ENCODE measurements around the gene TMEM258. TPM values are rescaled to one million over a fixed set of nuclear protein-coding genes. Genes with fewer than 3 reads are reported as not detected.
A peak's percentile ranks its signal among the peaks of the same experiment; 100 is the strongest.

Gene TMEM258
- total and polyA plus RNA-seq, 4 donors, result 43.9 to 229 (median 163) TPM

DNA sequence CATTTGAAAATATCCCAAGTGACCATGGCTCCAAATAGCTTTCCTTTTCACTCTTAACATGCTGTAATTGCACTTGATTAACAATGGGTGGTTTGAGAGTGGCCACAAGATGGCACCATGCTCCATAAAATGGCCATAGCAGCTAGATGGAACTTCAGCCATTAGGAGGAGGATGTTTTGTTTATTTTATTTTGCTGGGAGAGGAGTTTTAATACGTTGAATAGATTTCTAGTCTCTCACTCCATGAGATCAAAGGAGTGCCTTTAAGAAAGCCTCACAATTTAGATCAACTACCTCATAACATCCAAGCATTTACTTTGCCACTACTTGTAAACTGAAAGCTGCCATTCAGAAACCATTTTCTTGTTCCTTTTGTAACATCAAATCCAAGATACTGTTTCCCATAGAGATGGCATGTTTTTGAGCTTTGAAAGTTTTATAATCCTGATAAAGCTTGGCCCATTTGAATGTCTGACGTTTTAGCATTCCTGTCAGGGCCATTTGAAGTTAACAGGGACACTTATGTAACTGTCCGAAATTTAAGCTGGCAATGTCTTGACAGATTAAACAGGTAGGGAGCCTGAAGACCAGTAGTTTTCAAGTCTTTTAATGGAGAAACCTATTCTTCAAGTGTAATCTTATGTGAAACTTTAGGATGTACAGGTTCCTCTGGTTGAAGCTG is 5.0 kb upstream of the TMEM258 start:
- DNase-seq (peak; percentile 86 to 95 (median 91)), ATAC-seq (ENCODE audit: insufficient read depth, low FRiP score) (no peak)
- H3K27me3 ChIP-seq (ENCODE audit: control insufficient read depth in 3 of 3, insufficient read depth in 3 of 3, low read length in 2 of 3), result no peaks in the 10 kb centered on the region
- peaks cover 0 to 18% (median 3%) of the 10 kb centered on the region in 4 donors for H3K36me3 ChIP-seq (ENCODE audit: control insufficient read depth in 4 of 4, insufficient read depth in 4 of 4, low read length in 4 of 4)
- 30 to 47% methylated on average over 3 of the region's 3 CpGs for WGBS, 2 donors
- peak overlapping the region in 1 of 2 donors; percentile 71 for H3K9ac ChIP-seq (ENCODE audit: insufficient read depth in 1 of 2, low read length in 2 of 2)
- no peak overlapping the region for H3K4me3 ChIP-seq
- H3K4me1 ChIP-seq (ENCODE audit: control insufficient read depth in 5 of 5, insufficient read depth in 5 of 5, low read length in 5 of 5), result peaks cover 0 to 20% (median 3%) of the 10 kb centered on the region in 5 donors
- TF ChIP-seq, protein P1, sequence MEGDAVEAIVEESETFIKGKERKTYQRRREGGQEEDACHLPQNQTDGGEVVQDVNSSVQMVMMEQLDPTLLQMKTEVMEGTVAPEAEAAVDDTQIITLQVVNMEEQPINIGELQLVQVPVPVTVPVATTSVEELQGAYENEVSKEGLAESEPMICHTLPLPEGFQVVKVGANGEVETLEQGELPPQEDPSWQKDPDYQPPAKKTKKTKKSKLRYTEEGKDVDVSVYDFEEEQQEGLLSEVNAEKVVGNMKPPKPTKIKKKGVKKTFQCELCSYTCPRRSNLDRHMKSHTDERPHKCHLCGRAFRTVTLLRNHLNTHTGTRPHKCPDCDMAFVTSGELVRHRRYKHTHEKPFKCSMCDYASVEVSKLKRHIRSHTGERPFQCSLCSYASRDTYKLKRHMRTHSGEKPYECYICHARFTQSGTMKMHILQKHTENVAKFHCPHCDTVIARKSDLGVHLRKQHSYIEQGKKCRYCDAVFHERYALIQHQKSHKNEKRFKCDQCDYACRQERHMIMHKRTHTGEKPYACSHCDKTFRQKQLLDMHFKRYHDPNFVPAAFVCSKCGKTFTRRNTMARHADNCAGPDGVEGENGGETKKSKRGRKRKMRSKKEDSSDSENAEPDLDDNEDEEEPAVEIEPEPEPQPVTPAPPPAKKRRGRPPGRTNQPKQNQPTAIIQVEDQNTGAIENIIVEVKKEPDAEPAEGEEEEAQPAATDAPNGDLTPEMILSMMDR (IDR thresholded peaks at IDR 0.05; ENCODE audit: control extremely low read depth, extremely low read depth), result peak; percentile 94
- no peak overlapping the region for H3K27ac ChIP-seq (ENCODE audit: low read depth in 1 of 2, low read length in 1 of 2)
- H3K9me3 ChIP-seq (ENCODE audit: control insufficient read depth in 4 of 4, insufficient read depth in 3 of 4, low read length in 3 of 4), result no peaks in the 10 kb centered on the region

DNA sequence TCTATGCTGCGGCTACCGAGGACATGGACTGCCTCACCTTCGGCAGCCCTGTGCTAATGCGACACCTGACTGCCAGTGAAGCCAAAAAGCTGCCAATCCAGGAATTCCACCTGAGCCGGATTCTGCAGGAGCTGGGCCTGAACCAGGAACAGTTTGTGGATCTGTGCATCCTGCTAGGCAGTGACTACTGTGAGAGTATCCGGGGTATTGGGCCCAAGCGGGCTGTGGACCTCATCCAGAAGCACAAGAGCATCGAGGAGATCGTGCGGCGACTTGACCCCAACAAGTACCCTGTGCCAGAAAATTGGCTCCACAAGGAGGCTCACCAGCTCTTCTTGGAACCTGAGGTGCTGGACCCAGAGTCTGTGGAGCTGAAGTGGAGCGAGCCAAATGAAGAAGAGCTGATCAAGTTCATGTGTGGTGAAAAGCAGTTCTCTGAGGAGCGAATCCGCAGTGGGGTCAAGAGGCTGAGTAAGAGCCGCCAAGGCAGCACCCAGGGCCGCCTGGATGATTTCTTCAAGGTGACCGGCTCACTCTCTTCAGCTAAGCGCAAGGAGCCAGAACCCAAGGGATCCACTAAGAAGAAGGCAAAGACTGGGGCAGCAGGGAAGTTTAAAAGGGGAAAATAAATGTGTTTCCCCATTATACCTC is 3.6 kb upstream of the TMEM258 start:
- WGBS, 2 donors, result 94 to 95% methylated on average over 18 of the region's 18 CpGs
- DNase-seq (no peak), ATAC-seq (ENCODE audit: insufficient read depth, low FRiP score) (no peak)
- Histone ChIP-seq H3K36me3 (ENCODE audit: control insufficient read depth in 4 of 4, insufficient read depth in 4 of 4, low read length in 4 of 4) (peaks cover 0 to 11% (median 0%) of the 10 kb centered on the region in 4 donors), H3K9me3 (ENCODE audit: control insufficient read depth in 4 of 4, insufficient read depth in 3 of 4, low read length in 3 of 4) (no peaks in the 10 kb centered on the region), H3K4me3 (no peak overlapping the region), H3K9ac (ENCODE audit: insufficient read depth in 1 of 2, low read length in 2 of 2) (no peak overlapping the region), H3K4me1 (ENCODE audit: control insufficient read depth in 5 of 5, insufficient read depth in 5 of 5, low read length in 5 of 5) (peaks cover 0 to 26% (median 3%) of the 10 kb centered on the region in 5 donors), H3K27ac (ENCODE audit: low read depth in 1 of 2, low read length in 1 of 2) (no peak overlapping the region), H3K27me3 (ENCODE audit: control insufficient read depth in 3 of 3, insufficient read depth in 3 of 3, low read length in 2 of 3) (no peaks in the 10 kb centered on the region)
- TF ChIP-seq, protein P1 (IDR thresholded peaks at IDR 0.05; ENCODE audit: control extremely low read depth, extremely low read depth), result no peak

DNA sequence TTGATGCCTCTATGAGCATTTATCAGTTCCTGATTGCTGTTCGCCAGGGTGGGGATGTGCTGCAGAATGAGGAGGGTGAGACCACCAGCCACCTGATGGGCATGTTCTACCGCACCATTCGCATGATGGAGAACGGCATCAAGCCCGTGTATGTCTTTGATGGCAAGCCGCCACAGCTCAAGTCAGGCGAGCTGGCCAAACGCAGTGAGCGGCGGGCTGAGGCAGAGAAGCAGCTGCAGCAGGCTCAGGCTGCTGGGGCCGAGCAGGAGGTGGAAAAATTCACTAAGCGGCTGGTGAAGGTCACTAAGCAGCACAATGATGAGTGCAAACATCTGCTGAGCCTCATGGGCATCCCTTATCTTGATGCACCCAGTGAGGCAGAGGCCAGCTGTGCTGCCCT is 3.1 kb upstream of the TMEM258 start:
- Histone ChIP-seq H3K9me3 (ENCODE audit: control insufficient read depth in 4 of 4, insufficient read depth in 3 of 4, low read length in 3 of 4) (no peaks in the 10 kb centered on the region), H3K4me1 (ENCODE audit: control insufficient read depth in 5 of 5, insufficient read depth in 5 of 5, low read length in 5 of 5) (peaks cover 0 to 26% (median 3%) of the 10 kb centered on the region in 5 donors), H3K4me3 (no peak overlapping the region), H3K27ac (ENCODE audit: low read depth in 1 of 2, low read length in 1 of 2) (no peak overlapping the region), H3K9ac (ENCODE audit: insufficient read depth in 1 of 2, low read length in 2 of 2) (no peak overlapping the region), H3K27me3 (ENCODE audit: control insufficient read depth in 3 of 3, insufficient read depth in 3 of 3, low read length in 2 of 3) (no peaks in the 10 kb centered on the region), H3K36me3 (ENCODE audit: control insufficient read depth in 4 of 4, insufficient read depth in 4 of 4, low read length in 4 of 4) (peaks cover 0 to 9% (median under 1%) of the 10 kb centered on the region in 4 donors)
- DNase-seq (no peak), ATAC-seq (ENCODE audit: insufficient read depth, low FRiP score) (no peak)
- TF ChIP-seq, protein P1 (IDR thresholded peaks at IDR 0.05; ENCODE audit: control extremely low read depth, extremely low read depth), result no peak
- 91 to 95% methylated on average over 12 of the region's 12 CpGs for WGBS, 2 donors
